Tibial artery (tissue), 4 donors: Measurements from ENCODE around the gene DISC1.

ENCODE experiments used
- DNase-seq, 2 donors: peaks; one replicate each; pipeline ENCODE4 v3.0.0-alpha.2; 2019
- H3K27ac ChIP-seq, 2 donors: fragments of 200-600 bp; sonication (generic) in 1 of 2; 1 replicate in 1 of 2; 2 replicates in 1 of 2; pipeline ENCODE4 v1.5.1; 2018 to 2019; ENCODE audit warnings: mild to moderate bottlenecking in 1 of 2
- H3K27me3 ChIP-seq, 2 donors: fragments of 200-600 bp; sonication (generic) in 1 of 2; one replicate each; pipeline versions ENCODE4 v1.5.1 to v1.6.0; 2016 to 2019
- H3K36me3 ChIP-seq, 3 donors: fragments of 200-600 bp; sonication (generic) in 2 of 3; one replicate each; pipeline ENCODE4 v1.5.1; 2016 to 2019; ENCODE audit warnings: mild to moderate bottlenecking in 2 of 3
- H3K4me1 ChIP-seq, 4 donors: fragments of 200-600 bp; sonication (generic) in 2 of 4; 1 replicate in 3 of 4; 2 replicates in 1 of 4; pipeline ENCODE4 v1.5.1; 2016 to 2019
- H3K4me3 ChIP-seq, 2 donors: fragments of 200-600 bp; sonication (generic) in 1 of 2; 1 replicate in 1 of 2; 2 replicates in 1 of 2; pipeline ENCODE4 v1.5.1; 2018 to 2019; ENCODE audit warnings: mild to moderate bottlenecking in 2 of 2
- H3K9me3 ChIP-seq, 3 donors: fragments of 200-600 bp; sonication (generic) in 1 of 3; one replicate each; pipeline ENCODE4 v1.5.1; 2016 to 2019
- intact Hi-C: fragments of 100-400 bp; cut with DNase I; formaldehyde crosslinking; loops from one replicate; pipeline ENCODE4 v1.15.0; 2023; ENCODE audit warnings: low total_unique reads
- TF ChIP-seq, protein P1 (sequence below), 2 experiments: fragments of 200-600 bp in 1 of 2; fragments of 450-650 bp in 1 of 2; IDR thresholded peaks; one replicate each; pipeline ENCODE4 v1.5.1; 2017 to 2019; ENCODE audit warnings: antibody characterized with exemption in 2 of 2, mild to moderate bottlenecking in 1 of 2, moderate library complexity in 1 of 2

DISC1 gene

DNA sequence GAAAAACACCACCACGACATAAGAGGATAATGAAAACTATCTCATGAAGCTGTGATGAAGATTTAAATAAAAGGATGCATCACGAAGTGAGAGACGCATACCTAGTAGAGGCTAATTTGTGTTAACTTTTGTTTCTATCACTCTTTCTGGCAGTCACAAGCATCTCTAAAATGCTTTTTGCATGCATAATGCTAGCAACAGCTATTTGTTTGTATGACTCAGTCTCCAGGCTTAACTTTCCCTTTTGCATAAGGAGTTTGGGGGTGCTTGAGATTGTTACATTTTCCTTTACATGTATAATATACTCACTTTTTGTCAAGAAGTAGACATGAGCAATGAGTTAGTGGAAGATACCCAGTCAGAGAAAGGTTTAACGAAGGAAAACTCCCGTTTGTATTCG, 385.4 kb downstream of the DISC1 start:
- intact Hi-C loops = no loop called here
- DNase-seq = no peak
- Histone ChIP-seq H3K4me3 (no peak overlapping the region), H3K4me1 (no peaks in the 10 kb centered on the region), H3K9me3 (no peaks in the 10 kb centered on the region), H3K27me3 (no peaks in the 10 kb centered on the region), H3K36me3 (no peaks in the 10 kb centered on the region), H3K27ac (no peak overlapping the region)
- TF ChIP-seq, protein P1, sequence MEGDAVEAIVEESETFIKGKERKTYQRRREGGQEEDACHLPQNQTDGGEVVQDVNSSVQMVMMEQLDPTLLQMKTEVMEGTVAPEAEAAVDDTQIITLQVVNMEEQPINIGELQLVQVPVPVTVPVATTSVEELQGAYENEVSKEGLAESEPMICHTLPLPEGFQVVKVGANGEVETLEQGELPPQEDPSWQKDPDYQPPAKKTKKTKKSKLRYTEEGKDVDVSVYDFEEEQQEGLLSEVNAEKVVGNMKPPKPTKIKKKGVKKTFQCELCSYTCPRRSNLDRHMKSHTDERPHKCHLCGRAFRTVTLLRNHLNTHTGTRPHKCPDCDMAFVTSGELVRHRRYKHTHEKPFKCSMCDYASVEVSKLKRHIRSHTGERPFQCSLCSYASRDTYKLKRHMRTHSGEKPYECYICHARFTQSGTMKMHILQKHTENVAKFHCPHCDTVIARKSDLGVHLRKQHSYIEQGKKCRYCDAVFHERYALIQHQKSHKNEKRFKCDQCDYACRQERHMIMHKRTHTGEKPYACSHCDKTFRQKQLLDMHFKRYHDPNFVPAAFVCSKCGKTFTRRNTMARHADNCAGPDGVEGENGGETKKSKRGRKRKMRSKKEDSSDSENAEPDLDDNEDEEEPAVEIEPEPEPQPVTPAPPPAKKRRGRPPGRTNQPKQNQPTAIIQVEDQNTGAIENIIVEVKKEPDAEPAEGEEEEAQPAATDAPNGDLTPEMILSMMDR (IDR thresholded peaks at IDR 0.05) = no peak

DNA sequence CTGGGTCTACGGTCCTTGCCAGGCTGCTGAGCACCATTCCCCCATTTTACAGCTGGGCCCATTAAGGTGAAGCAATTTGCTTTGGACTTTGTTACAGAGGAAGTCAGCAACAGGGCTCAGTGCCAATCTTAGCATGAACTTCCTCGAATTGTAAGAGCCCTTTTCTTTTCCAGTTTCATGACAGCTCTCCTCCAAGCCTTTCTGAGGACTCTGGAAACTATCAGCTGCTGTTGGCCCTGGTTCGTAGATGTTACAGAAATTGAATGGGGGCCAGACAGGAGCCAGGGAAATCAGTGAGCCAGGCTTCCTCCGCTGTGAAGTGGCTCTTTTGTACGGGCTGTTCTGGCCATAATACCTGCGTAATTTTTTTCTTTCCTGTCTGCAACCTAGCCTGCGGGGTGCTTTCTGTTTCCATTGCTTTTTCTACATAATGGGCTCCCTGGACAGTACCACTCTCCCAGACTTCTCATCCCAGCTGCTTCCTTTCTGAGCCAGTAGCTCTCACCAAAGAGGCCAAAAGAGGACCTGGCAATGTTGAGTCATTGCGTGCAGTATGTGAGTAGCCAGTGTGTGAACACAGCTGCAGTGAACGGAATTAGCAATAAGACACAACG, 386.3 kb downstream of the DISC1 start:
- H3K4me3 ChIP-seq = no peak overlapping the region
- intact Hi-C loops = no loop called here
- H3K27me3 ChIP-seq = no peaks in the 10 kb centered on the region
- H3K36me3 ChIP-seq = no peaks in the 10 kb centered on the region
- no peaks in the 10 kb centered on the region for H3K9me3 ChIP-seq
- H3K27ac ChIP-seq = no peak overlapping the region
- DNase-seq = peak in 1 of 2 donors; percentile 57
- TF ChIP-seq, protein P1 (IDR thresholded peaks at IDR 0.05) = no peak
- H3K4me1 ChIP-seq = no peaks in the 10 kb centered on the region

DNA sequence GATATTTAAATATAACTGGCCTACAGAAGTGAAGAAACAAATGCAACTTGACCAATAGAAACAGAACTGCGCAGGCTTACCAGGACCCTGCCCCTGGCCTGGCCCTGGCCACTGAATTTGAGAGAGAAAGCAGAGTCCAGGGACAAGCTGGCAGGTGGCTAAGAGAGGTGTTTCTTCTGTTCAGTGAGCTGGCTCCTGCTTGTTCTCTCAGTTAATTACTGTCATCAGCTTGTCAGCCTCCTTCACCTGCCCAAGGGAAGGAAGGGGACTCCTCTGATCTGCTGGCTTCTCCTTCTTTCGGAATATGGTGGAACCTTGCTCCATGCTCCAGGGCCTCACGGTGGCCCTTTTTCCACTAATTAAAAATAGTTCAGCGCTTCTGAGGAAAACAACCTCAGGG, 388.4 kb downstream of the DISC1 start:
- TF ChIP-seq, protein P1 (IDR thresholded peaks at IDR 0.05) = no peak
- H3K36me3 ChIP-seq = no peaks in the 10 kb centered on the region
- no peaks in the 10 kb centered on the region for H3K4me1 ChIP-seq
- no peak overlapping the region for H3K27ac ChIP-seq
- H3K4me3 ChIP-seq = no peak overlapping the region
- H3K27me3 ChIP-seq = no peaks in the 10 kb centered on the region
- intact Hi-C loops = no loop called here
- no peaks in the 10 kb centered on the region for H3K9me3 ChIP-seq
- DNase-seq = no peak

DNA sequence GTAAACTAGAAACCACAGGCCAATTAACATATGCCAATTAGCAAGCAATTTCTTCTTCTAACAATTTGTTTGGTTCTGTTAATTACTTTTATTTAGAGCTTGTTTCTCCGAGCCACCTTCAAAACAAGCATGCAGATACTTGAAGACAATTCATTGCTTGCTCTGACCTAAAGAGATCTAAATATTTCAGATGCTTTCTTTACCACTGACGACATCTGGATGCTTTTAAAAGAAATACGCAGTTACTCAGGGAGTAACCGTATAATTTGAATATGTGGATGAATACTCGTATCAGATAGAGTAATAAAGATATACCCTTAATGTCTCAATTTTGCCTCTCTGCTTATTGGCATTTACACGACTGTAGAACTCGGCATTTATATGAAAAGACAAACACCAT, 390.0 kb downstream of the DISC1 start:
- intact Hi-C loops = no loop called here
- TF ChIP-seq, protein P1 (IDR thresholded peaks at IDR 0.05) = no peak
- no peaks in the 10 kb centered on the region for H3K9me3 ChIP-seq
- H3K27me3 ChIP-seq = no peaks in the 10 kb centered on the region
- no peak overlapping the region for H3K4me3 ChIP-seq
- no peaks in the 10 kb centered on the region for H3K4me1 ChIP-seq
- no peak for DNase-seq
- no peak overlapping the region for H3K27ac ChIP-seq
- no peaks in the 10 kb centered on the region for H3K36me3 ChIP-seq

DNA sequence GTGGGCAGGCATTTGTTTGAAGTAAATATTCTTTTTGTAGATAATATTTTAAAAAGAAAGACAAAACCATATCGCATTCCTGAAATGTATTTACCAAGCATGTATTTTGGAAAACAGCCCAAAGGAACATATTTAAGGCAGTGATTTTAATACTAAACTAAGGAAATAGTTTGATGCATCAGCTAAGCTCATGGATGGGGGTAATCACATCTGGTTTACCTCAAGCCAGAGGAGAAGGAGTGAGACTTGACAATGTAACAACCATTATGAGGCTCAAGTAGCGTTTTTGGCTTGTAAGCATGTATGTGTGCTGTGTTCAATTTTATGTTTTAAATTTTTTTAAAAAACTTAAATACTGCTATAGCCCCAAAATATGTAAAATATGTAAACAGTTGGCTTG, 390.5 kb downstream of the DISC1 start:
- Histone ChIP-seq H3K4me1 (no peaks in the 10 kb centered on the region), H3K27ac (no peak overlapping the region), H3K36me3 (no peaks in the 10 kb centered on the region), H3K4me3 (no peak overlapping the region), H3K9me3 (no peaks in the 10 kb centered on the region), H3K27me3 (no peaks in the 10 kb centered on the region)
- no peak for DNase-seq
- intact Hi-C loops = no loop called here
- TF ChIP-seq, protein P1 (IDR thresholded peaks at IDR 0.05) = no peak

- Histone ChIP-seq H3K4me1 (no peaks in the 10 kb centered on the region), H3K9me3 (no peaks in the 10 kb centered on the region), H3K27ac (no peak overlapping the region), H3K36me3 (no peaks in the 10 kb centered on the region), H3K27me3 (no peaks in the 10 kb centered on the region), H3K4me3 (no peak overlapping the region)
- DNase-seq = no peak
- intact Hi-C loops = no loop called here
- TF ChIP-seq, protein P1 (IDR thresholded peaks at IDR 0.05) = no peak
Observed at GRCh38 chr1:232017759-232018158, 391.2 kb downstream of the DISC1 start.
